Neural cell (in vitro differentiated cells): ENCODE results near the gene CREB3L2. TPM values are rescaled to one million over a fixed set of nuclear protein-coding genes. Genes with fewer than 3 reads are reported as not detected.

Experiments used
- H2AFZ ChIP-seq: fragments of 200-600, 300-800 bp; sonication (generic), shearing (Covaris generic); 2 replicates; pipeline ENCODE4 v1.6.0; 2014; ENCODE audit warnings: low read depth, mild to moderate bottlenecking, antibody characterized with exemption, low read length, moderate library complexity
- H3F3A ChIP-seq: fragments of 200-600 bp; shearing (Covaris generic); 2 replicates; pipeline ENCODE4 v1.6.1; 2016; ENCODE audit warnings: mild to moderate bottlenecking, moderate library complexity, mixed read lengths, antibody characterized with exemption, low read length; ENCODE audit not compliant: insufficient read depth, poor library complexity, severe bottlenecking
- H3K27ac ChIP-seq: fragments of 200-600, 300-800 bp; sonication (generic), shearing (Covaris generic); 2 replicates; pipeline ENCODE4 v1.5.1; 2014; ENCODE audit warnings: mild to moderate bottlenecking, low read length, moderate library complexity
- H3K27me3 ChIP-seq: fragments of 300-800, 200-600 bp; sonication (generic), shearing (Covaris generic); 2 replicates; pipeline ENCODE4 v1.6.0; 2014; ENCODE audit warnings: mild to moderate bottlenecking, low read depth, low read length, moderate library complexity; ENCODE audit not compliant: insufficient read depth
- H3K36me3 ChIP-seq: fragments of 300-800, 200-600 bp; sonication (generic), shearing (Covaris generic); 2 replicates; pipeline ENCODE4 v1.5.1; 2014; ENCODE audit warnings: mild to moderate bottlenecking, antibody characterized with exemption, low read length, moderate library complexity; ENCODE audit not compliant: insufficient read depth
- H3K4me2 ChIP-seq: fragments of 300-800, 200-600 bp; sonication (generic), shearing (Covaris generic); 2 replicates; pipeline ENCODE4 v1.6.0; 2014; ENCODE audit warnings: mild to moderate bottlenecking, low read length
- H3K4me3 ChIP-seq: fragments of 300-800, 200-600 bp; sonication (generic), shearing (Covaris generic); 2 replicates; pipeline ENCODE4 v1.5.1; 2014; ENCODE audit warnings: mild to moderate bottlenecking, low read length, moderate library complexity
- H3K79me2 ChIP-seq: fragments of 200-600 bp; shearing (Covaris generic); replicated peaks from 2 replicates; pipeline ENCODE4 v1.6.0; 2014; ENCODE audit warnings: mild to moderate bottlenecking, low read length, moderate library complexity; ENCODE audit not compliant: insufficient read depth
- H3K9ac ChIP-seq: fragments of 300-800, 200-600 bp; sonication (generic), shearing (Covaris generic); 2 replicates; pipeline ENCODE4 v1.6.1; 2016; ENCODE audit warnings: mild to moderate bottlenecking, low read length, mixed read lengths
- H3K9me2 ChIP-seq: fragments of 200-600 bp; shearing (Covaris generic); 2 replicates; pipeline ENCODE4 v1.6.1; 2016; ENCODE audit warnings: mild to moderate bottlenecking, low read length, mixed read lengths; ENCODE audit not compliant: insufficient read depth
- H3K9me3 ChIP-seq: fragments of 200-600, 300-800 bp; sonication (generic), shearing (Covaris generic); 2 replicates; pipeline ENCODE4 v1.6.1; 2016; ENCODE audit warnings: mild to moderate bottlenecking, mixed run types, low read length, moderate library complexity, mixed read lengths
- H4K20me1 ChIP-seq: fragments of 200-600 bp; shearing (Covaris generic); 2 replicates; pipeline ENCODE4 v1.6.1; 2016; ENCODE audit warnings: mild to moderate bottlenecking, mixed run types; ENCODE audit not compliant: insufficient read depth
- EP300 ChIP-seq: fragments of 450-650 bp; conservative IDR thresholded peaks from 2 replicates; pipeline ENCODE4 v1.6.1; 2014; ENCODE audit warnings: antibody characterized with exemption, mild to moderate bottlenecking, moderate library complexity; ENCODE audit not compliant: poor library complexity, severe bottlenecking
- EZH2 ChIP-seq: fragments of 200-600, 300-800 bp; shearing (Covaris generic), sonication (generic); IDR thresholded peaks from 2 replicates; pipeline ENCODE4 v1.6.1; 2014; ENCODE audit warnings: antibody characterized with exemption, low read length, borderline replicate concordance, mild to moderate bottlenecking; ENCODE audit not compliant: insufficient read depth, poor library complexity, severe bottlenecking
- MXI1 ChIP-seq: fragments of 450-650 bp; conservative IDR thresholded peaks from 2 replicates; pipeline ENCODE4 v1.6.1; 2014; ENCODE audit warnings: antibody characterized with exemption, mild to moderate bottlenecking; ENCODE audit not compliant: poor library complexity, severe bottlenecking
- POLR2AphosphoS5 ChIP-seq: IDR thresholded peaks from 2 replicates; pipeline ENCODE4 v1.6.1; 2012
- RAD21 ChIP-seq: fragments of 450-650 bp; conservative IDR thresholded peaks from 2 replicates; pipeline ENCODE4 v1.6.1; 2014; ENCODE audit warnings: antibody characterized with exemption, mild to moderate bottlenecking, moderate library complexity
- polyA plus RNA-seq: library from polyadenylated mRNA; depleted of rRNA; stranded (reverse); fragments of >200 nt; gene quantifications from 2 replicates; pipeline ENCODE4 v1.2.3, GENCODE V29; 2014
- TF ChIP-seq, protein P1 (sequence below): fragments of 450-650 bp; IDR thresholded peaks from 2 replicates; pipeline ENCODE4 v1.5.1; 2014; ENCODE audit warnings: antibody characterized with exemption, mild to moderate bottlenecking, moderate library complexity; ENCODE audit not compliant: poor library complexity, severe bottlenecking
- TF ChIP-seq, protein P2 (sequence below): IDR thresholded peaks from 2 replicates; pipeline ENCODE4 v1.6.1; 2012; ENCODE audit warnings: borderline replicate concordance

The CREB3L2 gene
- polyA plus RNA-seq, 1 donor from 2014 or later: 1.5 TPM

DNA sequence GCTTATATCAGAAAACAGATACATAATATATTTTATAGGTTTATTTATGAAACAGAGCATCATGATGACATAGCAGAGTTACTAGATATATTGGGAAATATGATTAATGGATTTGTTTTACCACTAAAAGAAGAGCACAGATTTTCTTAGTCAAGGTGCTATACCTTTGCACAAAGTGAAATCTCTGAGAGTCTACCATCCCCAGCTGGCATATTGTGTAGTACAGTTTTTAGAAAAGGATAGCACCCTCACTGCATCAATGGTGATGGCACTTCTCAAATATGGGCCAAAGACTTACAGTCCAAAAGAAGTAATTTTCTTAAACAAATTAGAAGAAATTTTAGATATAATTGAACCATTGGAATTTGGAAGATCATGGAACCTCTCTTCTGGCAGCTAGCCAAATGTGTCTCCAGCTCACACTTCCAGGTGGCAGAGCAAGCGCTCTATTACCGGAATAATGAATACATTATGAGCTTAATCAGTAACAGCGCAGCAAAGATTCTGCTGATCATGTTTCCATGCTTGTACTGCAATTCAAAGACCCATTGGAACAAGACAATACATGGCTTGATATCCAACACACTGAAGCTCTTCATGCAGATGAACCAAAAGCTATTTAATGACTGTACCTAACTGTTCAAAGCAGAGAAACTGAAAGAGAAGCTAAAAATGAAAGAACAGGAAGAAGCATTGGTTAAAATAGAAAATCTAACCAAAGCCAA is 21.9 kb upstream of the CREB3L2 start:
- no peaks in the 10 kb centered on the region for H3K36me3 ChIP-seq
- no peaks in the 10 kb centered on the region for H3F3A ChIP-seq
- no peaks in the 10 kb centered on the region for H3K79me2 ChIP-seq
- H3K4me2 ChIP-seq: no peak overlapping the region
- H3K9me3 ChIP-seq: no peaks in the 10 kb centered on the region
- no peak overlapping the region for H3K4me3 ChIP-seq
- no peaks in the 10 kb centered on the region for H3K27me3 ChIP-seq
- no peaks in the 10 kb centered on the region for H3K9me2 ChIP-seq
- H3K27ac ChIP-seq: no peak overlapping the region
- no peak for TF ChIP-seq EP300
- TF ChIP-seq RAD21: no peak
- TF ChIP-seq, protein P1, sequence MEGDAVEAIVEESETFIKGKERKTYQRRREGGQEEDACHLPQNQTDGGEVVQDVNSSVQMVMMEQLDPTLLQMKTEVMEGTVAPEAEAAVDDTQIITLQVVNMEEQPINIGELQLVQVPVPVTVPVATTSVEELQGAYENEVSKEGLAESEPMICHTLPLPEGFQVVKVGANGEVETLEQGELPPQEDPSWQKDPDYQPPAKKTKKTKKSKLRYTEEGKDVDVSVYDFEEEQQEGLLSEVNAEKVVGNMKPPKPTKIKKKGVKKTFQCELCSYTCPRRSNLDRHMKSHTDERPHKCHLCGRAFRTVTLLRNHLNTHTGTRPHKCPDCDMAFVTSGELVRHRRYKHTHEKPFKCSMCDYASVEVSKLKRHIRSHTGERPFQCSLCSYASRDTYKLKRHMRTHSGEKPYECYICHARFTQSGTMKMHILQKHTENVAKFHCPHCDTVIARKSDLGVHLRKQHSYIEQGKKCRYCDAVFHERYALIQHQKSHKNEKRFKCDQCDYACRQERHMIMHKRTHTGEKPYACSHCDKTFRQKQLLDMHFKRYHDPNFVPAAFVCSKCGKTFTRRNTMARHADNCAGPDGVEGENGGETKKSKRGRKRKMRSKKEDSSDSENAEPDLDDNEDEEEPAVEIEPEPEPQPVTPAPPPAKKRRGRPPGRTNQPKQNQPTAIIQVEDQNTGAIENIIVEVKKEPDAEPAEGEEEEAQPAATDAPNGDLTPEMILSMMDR: no peak
- H2AFZ ChIP-seq: no peak overlapping the region
- no peaks in the 10 kb centered on the region for H4K20me1 ChIP-seq
- H3K9ac ChIP-seq: no peak overlapping the region

DNA sequence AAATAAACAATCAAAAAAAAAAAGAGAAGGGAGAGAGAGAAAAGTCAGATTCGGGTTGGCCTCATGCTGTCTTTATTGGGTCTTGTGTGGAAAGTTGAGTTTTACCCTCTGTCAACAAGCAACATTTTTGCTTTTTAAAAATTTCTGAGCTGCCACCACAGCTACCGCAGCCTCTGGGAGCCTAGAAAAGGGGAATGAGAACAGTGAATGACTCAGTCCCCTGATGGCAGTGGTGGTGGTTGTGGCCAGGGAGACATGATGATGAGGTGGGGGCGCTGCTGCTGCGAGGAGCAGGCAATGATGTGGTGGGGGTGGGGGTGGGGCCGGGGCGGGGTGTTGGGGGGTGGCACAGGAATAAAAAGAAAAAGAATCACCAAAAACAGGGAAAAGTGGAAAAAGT is 20.0 kb upstream of the CREB3L2 start:
- no peak overlapping the region for H2AFZ ChIP-seq
- H3K9me2 ChIP-seq: no peaks in the 10 kb centered on the region
- H3K9ac ChIP-seq: no peak overlapping the region
- H4K20me1 ChIP-seq: no peaks in the 10 kb centered on the region
- no peaks in the 10 kb centered on the region for H3F3A ChIP-seq
- no peaks in the 10 kb centered on the region for H3K36me3 ChIP-seq
- TF ChIP-seq POLR2AphosphoS5: no peak
- TF ChIP-seq RAD21: no peak
- no peak for TF ChIP-seq MXI1
- TF ChIP-seq, protein P2, sequence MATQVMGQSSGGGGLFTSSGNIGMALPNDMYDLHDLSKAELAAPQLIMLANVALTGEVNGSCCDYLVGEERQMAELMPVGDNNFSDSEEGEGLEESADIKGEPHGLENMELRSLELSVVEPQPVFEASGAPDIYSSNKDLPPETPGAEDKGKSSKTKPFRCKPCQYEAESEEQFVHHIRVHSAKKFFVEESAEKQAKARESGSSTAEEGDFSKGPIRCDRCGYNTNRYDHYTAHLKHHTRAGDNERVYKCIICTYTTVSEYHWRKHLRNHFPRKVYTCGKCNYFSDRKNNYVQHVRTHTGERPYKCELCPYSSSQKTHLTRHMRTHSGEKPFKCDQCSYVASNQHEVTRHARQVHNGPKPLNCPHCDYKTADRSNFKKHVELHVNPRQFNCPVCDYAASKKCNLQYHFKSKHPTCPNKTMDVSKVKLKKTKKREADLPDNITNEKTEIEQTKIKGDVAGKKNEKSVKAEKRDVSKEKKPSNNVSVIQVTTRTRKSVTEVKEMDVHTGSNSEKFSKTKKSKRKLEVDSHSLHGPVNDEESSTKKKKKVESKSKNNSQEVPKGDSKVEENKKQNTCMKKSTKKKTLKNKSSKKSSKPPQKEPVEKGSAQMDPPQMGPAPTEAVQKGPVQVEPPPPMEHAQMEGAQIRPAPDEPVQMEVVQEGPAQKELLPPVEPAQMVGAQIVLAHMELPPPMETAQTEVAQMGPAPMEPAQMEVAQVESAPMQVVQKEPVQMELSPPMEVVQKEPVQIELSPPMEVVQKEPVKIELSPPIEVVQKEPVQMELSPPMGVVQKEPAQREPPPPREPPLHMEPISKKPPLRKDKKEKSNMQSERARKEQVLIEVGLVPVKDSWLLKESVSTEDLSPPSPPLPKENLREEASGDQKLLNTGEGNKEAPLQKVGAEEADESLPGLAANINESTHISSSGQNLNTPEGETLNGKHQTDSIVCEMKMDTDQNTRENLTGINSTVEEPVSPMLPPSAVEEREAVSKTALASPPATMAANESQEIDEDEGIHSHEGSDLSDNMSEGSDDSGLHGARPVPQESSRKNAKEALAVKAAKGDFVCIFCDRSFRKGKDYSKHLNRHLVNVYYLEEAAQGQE: no peak
- TF ChIP-seq, protein P1: no peak
- no peak for TF ChIP-seq EZH2
- no peaks in the 10 kb centered on the region for H3K79me2 ChIP-seq
- H3K27ac ChIP-seq: no peak overlapping the region
- no peak overlapping the region for H3K4me3 ChIP-seq
- H3K4me2 ChIP-seq: no peak overlapping the region
- no peaks in the 10 kb centered on the region for H3K27me3 ChIP-seq
- H3K9me3 ChIP-seq: no peaks in the 10 kb centered on the region
